GM19455 (cell line): ENCODE data around the gene SLC16A6.
"Not testable (repeated sequence)": the region's sequence is repeated elsewhere in the genome, so short reads cannot be mapped to it uniquely, and the experiment has no call there.

Source experiments
- ATAC-seq: cut with Tn5 transposase; IDR thresholded peaks from one replicate; pipeline ENCODE4 v1.9.1; 2021; ENCODE audit not compliant: unreplicated experiment

Gene SLC16A6

DNA sequence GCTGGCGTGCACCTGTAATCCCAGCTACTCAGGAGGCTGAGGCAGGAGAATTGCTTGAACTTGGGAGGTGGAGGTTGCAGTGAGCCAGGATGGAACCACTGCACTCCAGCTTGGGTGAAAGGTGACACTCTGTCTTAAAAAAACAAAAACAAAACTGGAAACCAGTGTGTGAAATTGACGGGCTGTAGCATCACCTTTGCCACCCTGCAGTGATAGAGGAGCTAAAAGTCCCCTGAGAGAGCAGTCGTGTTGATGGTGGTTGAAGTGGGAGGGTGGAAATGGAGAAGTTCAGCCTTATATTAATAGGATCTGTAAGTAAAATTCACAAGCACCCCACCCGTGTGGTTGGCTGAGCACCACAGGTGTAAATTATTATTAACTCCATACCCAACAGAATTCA is 65.9 kb downstream of the SLC16A6 start:
- not testable (repeated sequence) for ATAC-seq

DNA sequence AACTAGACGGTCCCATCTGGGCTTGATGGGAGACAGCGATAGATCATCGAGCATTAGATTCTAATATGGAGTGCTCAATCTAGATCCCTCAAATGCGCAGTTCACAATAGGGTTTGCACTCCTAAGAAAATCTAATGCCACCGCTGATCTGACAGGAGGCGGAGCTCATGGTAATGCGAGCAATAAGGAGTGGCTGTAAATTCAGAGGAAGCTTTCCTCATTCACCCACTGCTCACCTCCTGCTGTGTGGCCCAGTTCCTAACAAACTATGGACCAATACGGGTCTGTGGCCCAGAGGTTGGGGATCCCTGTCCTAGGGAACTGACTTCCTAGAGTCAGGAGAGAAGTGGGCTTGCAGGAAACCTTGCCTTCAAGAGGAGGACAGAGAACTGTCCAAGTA is 68.3 kb downstream of the SLC16A6 start:
- ATAC-seq, result no peak

DNA sequence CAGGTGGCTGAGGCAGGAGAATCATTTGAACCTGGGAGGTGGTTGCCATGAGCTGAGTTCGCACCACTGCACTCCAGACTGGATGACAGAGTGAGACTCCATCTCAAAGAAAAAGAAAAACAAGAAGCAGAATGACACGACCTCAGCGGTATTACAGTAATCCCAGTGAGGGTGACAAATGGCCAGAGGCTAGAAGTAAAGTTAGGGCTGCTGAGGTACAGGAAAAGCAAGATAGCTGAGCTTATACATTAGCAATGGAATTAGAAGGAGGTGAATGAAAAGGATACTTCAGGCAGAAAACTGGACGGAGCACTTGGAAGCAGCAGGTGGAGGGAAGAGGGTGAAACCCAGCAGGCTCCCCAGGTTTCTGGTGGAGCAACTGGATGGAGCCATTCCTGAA is 69.1 kb downstream of the SLC16A6 start:
- ATAC-seq, result no peak

GRCh38 chr17:68220786-68221185 is 70.1 kb downstream of the SLC16A6 start:
- ATAC-seq, result not testable (repeated sequence)

- not testable (repeated sequence) for ATAC-seq
Observed at GRCh38 chr17:68220186-68220585, 70.7 kb downstream of the SLC16A6 start.

DNA sequence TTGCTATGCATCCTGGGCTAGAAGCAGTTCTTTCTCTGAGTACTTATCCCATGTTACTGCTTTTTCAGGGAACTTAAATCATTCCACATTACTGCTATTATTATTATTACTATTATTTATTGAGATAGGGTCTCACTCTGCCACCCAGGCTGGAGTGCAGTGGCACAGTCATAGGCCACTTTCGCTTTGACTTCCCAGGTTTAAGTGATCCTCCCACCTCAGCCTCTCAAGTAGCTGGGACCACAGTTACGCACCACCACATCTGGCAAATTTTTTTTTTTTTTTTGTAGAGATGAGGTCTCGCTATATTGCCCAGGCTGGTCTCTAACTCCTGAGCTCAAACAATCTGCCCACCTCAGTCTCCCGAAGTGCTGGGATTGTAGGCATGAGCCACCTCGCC is 71.5 kb downstream of the SLC16A6 start:
- ATAC-seq, result not testable (repeated sequence)
